A673 (cell line): ENCODE data around the gene DSCAML1. TPM values are rescaled to one million over a fixed set of nuclear protein-coding genes. Genes with fewer than 3 reads are reported as not detected.

Source experiments
- BruUV-seq: library from RNA; stranded (reverse); fragments of 400-500 nt; replicated peaks from 2 replicates; lab custom pipeline; 2021; lab: Mats Ljungman, UMichigan
- CTCF ChIA-PET: fragments of 300-600 bp; sonication (Branson Sonifier 250); formaldehyde crosslinking; loops from one replicate; lab custom pipeline; 2022; ENCODE audit warnings: antibody characterized with exemption; lab: Charles Lee
- POLR2A ChIA-PET: fragments of 300-600 bp; sonication (Branson Sonifier 250); formaldehyde crosslinking; loops from one replicate; lab custom pipeline; 2022; ENCODE audit warnings: antibody characterized with exemption; ENCODE audit not compliant: low non-redundant PET; lab: Charles Lee
- DNase-seq: peaks from one replicate; pipeline ENCODE4 v3.0.0-alpha.2; 2015; ENCODE audit warnings: low spot score
- H3K27ac ChIP-seq: fragments of 200-600 bp; sonication (generic); 2 replicates; pipeline ENCODE4 v1.5.1; 2016; ENCODE audit warnings: mixed run types, low read depth, mild to moderate bottlenecking, mixed read lengths, antibody characterized with exemption, low read length; ENCODE audit not compliant: poor library complexity, severe bottlenecking
- H3K27me3 ChIP-seq: fragments of 200-600 bp; sonication (generic); replicated peaks from 2 replicates; pipeline ENCODE4 v1.6.1; 2017; ENCODE audit warnings: mixed run types, low read depth, mild to moderate bottlenecking, mixed read lengths, antibody characterized with exemption, low read length; ENCODE audit not compliant: insufficient read depth, poor library complexity
- H3K36me3 ChIP-seq: fragments of 200-600 bp; sonication (generic); 2 replicates; pipeline ENCODE4 v1.6.1; 2016; ENCODE audit warnings: mixed run types, mild to moderate bottlenecking, mixed read lengths, antibody characterized with exemption, low read length; ENCODE audit not compliant: insufficient read depth, poor library complexity, severe bottlenecking
- H3K4me1 ChIP-seq: fragments of 200-600 bp; sonication (generic); 2 replicates; pipeline ENCODE4 v1.6.1; 2017; ENCODE audit warnings: mixed run types, mild to moderate bottlenecking, mixed read lengths, antibody characterized with exemption, low read length; ENCODE audit not compliant: insufficient read depth, poor library complexity, severe bottlenecking
- H3K4me3 ChIP-seq: fragments of 200-600 bp; sonication (generic); 2 replicates; pipeline ENCODE4 v1.5.1; 2016; ENCODE audit warnings: low read depth, mixed run types, mild to moderate bottlenecking, mixed read lengths, low read length; ENCODE audit not compliant: poor library complexity, severe bottlenecking
- H3K9me3 ChIP-seq: fragments of 200-600 bp; sonication (generic); 2 replicates; pipeline ENCODE4 v1.6.1; 2016; ENCODE audit warnings: mixed run types, low read depth, mild to moderate bottlenecking, mixed read lengths, antibody characterized with exemption, low read length; ENCODE audit not compliant: poor library complexity, severe bottlenecking
- EZH2 ChIP-seq: fragments of 200-600 bp; sonication (generic); IDR thresholded peaks from 2 replicates; pipeline ENCODE4 v1.6.1; 2017; ENCODE audit warnings: borderline replicate concordance, low read depth, mild to moderate bottlenecking, mixed read lengths, antibody characterized with exemption, low read length; ENCODE audit not compliant: poor library complexity, severe bottlenecking
- intact Hi-C: fragments of 100-400 bp; cut with micrococcal nuclease; formaldehyde crosslinking; loops from one replicate; pipeline ENCODE4 v1.10.0; 2022; ENCODE audit not compliant: unreplicated experiment
- total RNA-seq: library from RNA; stranded (reverse); gene quantifications from 2 replicates; pipeline ENCODE4 v1.2.3, GENCODE V29; 2021
- TF ChIP-seq, protein P1 (sequence below): fragments of 300-800, 200-600 bp; sonication (generic); conservative IDR thresholded peaks from 2 replicates; pipeline ENCODE4 v1.5.1; 2017; ENCODE audit warnings: low read depth, mild to moderate bottlenecking, antibody characterized with exemption, low read length, moderate library complexity, mixed read lengths

DSCAML1 gene
- total RNA-seq, 1 experiment from 2014 or later, result not detected

DNA sequence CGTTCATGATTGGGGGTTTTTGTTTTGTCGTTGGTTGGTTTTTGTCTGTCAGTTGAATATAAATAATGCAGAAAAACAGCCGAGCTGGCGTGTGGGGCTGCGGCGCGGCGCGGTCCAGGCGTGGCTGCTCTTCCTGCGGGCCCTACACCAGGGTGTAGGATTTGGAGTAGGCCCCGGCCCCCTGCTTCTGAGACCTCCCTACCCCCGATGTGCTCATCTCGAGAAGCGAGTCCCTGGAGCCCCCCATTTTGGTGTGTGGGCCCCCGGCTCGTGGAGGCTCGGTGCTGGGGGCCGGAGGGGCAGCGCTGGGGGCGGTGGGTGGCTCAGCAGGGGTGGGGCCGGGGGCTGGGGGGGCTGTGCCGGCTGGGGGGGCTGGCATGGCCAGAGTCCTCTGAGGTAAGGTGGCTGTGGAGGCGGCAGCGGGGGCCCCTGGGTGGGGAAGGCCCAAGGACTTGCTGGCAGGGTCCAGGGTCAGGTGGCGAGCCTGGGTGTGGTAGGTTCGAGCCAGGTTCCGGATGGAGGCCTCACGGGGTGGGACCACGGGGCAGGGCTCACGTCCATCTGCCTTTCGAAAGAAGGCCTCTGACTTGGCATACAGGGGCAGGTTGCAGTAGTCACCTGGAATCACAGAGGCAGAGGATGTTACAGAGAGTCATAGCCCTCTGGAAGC is 368.7 kb downstream of the DSCAML1 start:
- H3K9me3 ChIP-seq, result no peaks in the 10 kb centered on the region
- no peaks in the 10 kb centered on the region for H3K4me1 ChIP-seq
- ChIA-PET POLR2A (no interaction called here), CTCF (interaction anchor here (0.5 to 3.7 kb wide), 3 partner anchors 17 to 380 kb away, joined by 3 to 59 read pairs (median 6); no protein-coding TSS in a partner anchor)
- intact Hi-C loops, result loop anchor here (5.0 to 10.0 kb wide), 2 partner anchors 169 to 626 kb away; no protein-coding TSS in a partner anchor
- H3K27me3 ChIP-seq, result no peaks in the 10 kb centered on the region
- no peak for DNase-seq
- no peaks in the 10 kb centered on the region for H3K36me3 ChIP-seq
- no peak overlapping the region for H3K27ac ChIP-seq
- BruUV-seq, result no TSS peak
- TF ChIP-seq, protein P1, sequence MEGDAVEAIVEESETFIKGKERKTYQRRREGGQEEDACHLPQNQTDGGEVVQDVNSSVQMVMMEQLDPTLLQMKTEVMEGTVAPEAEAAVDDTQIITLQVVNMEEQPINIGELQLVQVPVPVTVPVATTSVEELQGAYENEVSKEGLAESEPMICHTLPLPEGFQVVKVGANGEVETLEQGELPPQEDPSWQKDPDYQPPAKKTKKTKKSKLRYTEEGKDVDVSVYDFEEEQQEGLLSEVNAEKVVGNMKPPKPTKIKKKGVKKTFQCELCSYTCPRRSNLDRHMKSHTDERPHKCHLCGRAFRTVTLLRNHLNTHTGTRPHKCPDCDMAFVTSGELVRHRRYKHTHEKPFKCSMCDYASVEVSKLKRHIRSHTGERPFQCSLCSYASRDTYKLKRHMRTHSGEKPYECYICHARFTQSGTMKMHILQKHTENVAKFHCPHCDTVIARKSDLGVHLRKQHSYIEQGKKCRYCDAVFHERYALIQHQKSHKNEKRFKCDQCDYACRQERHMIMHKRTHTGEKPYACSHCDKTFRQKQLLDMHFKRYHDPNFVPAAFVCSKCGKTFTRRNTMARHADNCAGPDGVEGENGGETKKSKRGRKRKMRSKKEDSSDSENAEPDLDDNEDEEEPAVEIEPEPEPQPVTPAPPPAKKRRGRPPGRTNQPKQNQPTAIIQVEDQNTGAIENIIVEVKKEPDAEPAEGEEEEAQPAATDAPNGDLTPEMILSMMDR, result no peak
- TF ChIP-seq EZH2, result no peak
- no peak overlapping the region for H3K4me3 ChIP-seq

DNA sequence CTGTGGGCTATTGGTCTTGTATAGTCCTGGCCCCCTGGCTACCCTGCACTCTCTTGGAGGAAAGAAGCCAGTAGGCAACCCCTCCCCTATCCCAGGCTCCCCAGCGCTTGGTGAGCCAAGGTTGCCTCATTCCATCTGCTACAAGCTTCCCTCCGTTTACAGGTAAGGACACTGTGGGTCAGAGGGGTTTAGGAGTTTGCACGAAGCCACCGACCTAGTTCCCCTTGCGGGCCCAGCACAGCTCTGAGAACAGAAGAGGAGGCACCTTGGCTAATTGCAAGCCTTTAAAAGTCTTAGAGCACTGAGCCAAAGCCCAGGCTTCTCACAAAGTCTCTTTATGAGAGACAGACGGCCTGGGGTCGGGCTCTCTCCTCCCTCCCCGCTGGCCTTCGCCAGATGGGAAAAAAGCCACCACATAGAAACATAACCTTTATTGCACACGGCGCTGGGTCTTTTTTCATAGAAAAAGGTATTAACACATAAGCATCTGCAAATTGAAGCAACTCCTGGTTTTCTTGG is 369.6 kb downstream of the DSCAML1 start:
- no peak overlapping the region for H3K27ac ChIP-seq
- H3K4me1 ChIP-seq, result no peaks in the 10 kb centered on the region
- H3K27me3 ChIP-seq, result no peaks in the 10 kb centered on the region
- ChIA-PET POLR2A (no interaction called here), CTCF (interaction anchor here (1.5 to 3.7 kb wide), 2 partner anchors 381 to 389 kb away, joined by 40 to 59 read pairs; no protein-coding TSS in a partner anchor)
- no peak for DNase-seq
- intact Hi-C loops, result loop anchor here (2.0 to 10.0 kb wide), 4 partner anchors 170 to 627 kb away; no protein-coding TSS in a partner anchor
- no peaks in the 10 kb centered on the region for H3K36me3 ChIP-seq
- H3K9me3 ChIP-seq, result no peaks in the 10 kb centered on the region
- no peak overlapping the region for H3K4me3 ChIP-seq
- no peak for TF ChIP-seq EZH2
- TF ChIP-seq, protein P1, result no peak
- BruUV-seq, result no TSS peak

DNA sequence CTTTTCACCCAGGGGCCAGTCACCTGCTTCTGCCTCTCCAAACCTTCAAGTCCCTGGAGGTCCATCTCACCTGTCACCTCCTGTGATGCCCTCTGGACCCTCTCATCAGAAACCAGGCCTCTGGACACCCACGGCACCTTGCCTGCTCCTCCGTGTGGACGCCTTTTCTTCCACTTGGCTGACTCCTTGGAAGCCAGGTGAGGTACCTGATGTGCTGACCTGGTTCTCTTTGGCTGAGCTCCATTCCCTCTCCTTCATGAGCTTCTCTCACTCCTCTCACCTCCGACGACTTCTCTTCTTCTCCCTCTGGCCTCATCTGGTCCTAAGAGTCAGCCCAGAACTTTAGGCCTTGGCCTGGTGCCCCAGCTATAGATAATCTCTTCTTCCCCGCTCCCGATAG is 370.1 kb downstream of the DSCAML1 start:
- no peaks in the 10 kb centered on the region for H3K4me1 ChIP-seq
- H3K9me3 ChIP-seq, result no peaks in the 10 kb centered on the region
- DNase-seq, result no peak
- no peaks in the 10 kb centered on the region for H3K27me3 ChIP-seq
- ChIA-PET CTCF (interaction anchor here (1.1 to 3.7 kb wide), 7 partner anchors 187 to 520 kb away, joined by 3 to 59 read pairs (median 12); no protein-coding TSS in a partner anchor), POLR2A (no interaction called here)
- intact Hi-C loops, result loop anchor here (2.0 to 10.0 kb wide), 4 partner anchors 170 to 628 kb away; no protein-coding TSS in a partner anchor
- no peak overlapping the region for H3K27ac ChIP-seq
- no peak overlapping the region for H3K4me3 ChIP-seq
- H3K36me3 ChIP-seq, result no peaks in the 10 kb centered on the region
- no peak for TF ChIP-seq EZH2
- TF ChIP-seq, protein P1, result no peak
- BruUV-seq, result no TSS peak
